ENCODE measurements around the gene HAS3. TPM values are rescaled to one million over a fixed set of nuclear protein-coding genes. Genes with fewer than 3 reads are reported as not detected.
A peak's percentile ranks its signal among the peaks of the same experiment; 100 is the strongest.

Gene HAS3
- total and polyA plus RNA-seq, 3 experiments from 2014 or later = 0.07 to 0.62 (median 0.55) TPM

DNA sequence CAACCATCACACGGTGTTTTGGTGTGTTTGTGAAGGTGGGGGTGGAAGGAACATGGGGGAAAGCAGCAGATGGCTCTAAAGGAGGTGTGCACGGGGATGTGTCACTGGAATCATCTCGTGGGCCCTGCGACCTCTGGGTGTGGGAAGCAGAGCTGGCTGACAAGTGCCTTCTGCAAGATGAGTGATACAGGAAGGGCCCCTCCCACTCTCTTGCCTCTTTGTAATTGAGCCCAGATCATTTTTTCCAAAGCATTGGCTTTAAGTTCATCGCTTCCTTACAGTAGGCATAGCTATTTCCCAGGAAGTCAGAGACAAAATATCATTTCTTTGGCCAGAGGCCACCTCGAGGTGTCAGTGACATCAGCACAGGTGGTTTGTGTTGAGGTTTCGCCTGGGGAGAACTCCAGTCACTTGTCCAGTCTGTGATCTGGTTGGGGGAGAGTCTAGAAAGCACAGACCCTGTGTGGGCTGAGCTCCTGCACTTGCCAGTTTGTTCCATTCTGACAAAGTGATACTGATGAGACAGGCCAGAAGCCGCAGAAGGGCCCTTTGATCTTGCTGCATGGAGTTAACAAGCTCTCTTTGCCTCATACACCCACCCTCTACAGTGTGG is 60.9 kb downstream of the HAS3 start:
- no peak overlapping the region for H3K4me3 ChIP-seq (ENCODE audit: low read length)
- peak overlapping the region; percentile 44 to 94 (median 75) for H3K27ac Mint-ChIP-seq
- H3K9me3 Mint-ChIP-seq = no peaks in the 10 kb centered on the region
- peaks cover 5 to 72% (median 15%) of the 10 kb centered on the region in 3 donors for H3K36me3 Mint-ChIP-seq
- H3K4me1 Mint-ChIP-seq = peaks cover 24 to 35% (median 26%) of the 10 kb centered on the region in 3 donors
- peak overlapping the region in 6 of 7 donors; percentile 24 to 61 (median 49) for H3K4me3 Mint-ChIP-seq
- H3K9me3 ChIP-seq (ENCODE audit: low read length) = no peaks in the 10 kb centered on the region
- peaks cover 11% of the 10 kb centered on the region for H3K4me1 ChIP-seq (ENCODE audit: insufficient read depth, low read length)
- ChIA-PET CTCF (interaction anchor here (0.7 to 4.2 kb wide), 4 partner anchors 10 to 44 kb away, joined by 3 to 21 read pairs (median 5); partner anchors contain the start of gene SNTB2), POLR2A (interaction anchor here (0.6 to 1.0 kb wide), 3 partner anchors 13 to 617 kb away, joined by 5 to 7 read pairs (median 5); no protein-coding TSS in a partner anchor)
- H3K36me3 ChIP-seq (ENCODE audit: insufficient read depth, low read length) = peaks cover 33% of the 10 kb centered on the region
- DNase-seq = peak in 3 of 5 donors; percentile 1 to 56 (median 21)
- no peaks in the 10 kb centered on the region for H3K27me3 Mint-ChIP-seq
- no peak overlapping the region for H3K27ac ChIP-seq (ENCODE audit: low read depth, low read length)
- H3K27me3 ChIP-seq (ENCODE audit: insufficient read depth, low read length, poor library complexity, severe bottlenecking) = no peaks in the 10 kb centered on the region

- Histone ChIP-seq H3K36me3 (ENCODE audit: insufficient read depth, low read length) (peaks cover 33% of the 10 kb centered on the region), H3K9me3 (ENCODE audit: low read length) (no peaks in the 10 kb centered on the region), H3K27ac (ENCODE audit: low read depth, low read length) (no peak overlapping the region), H3K4me3 (ENCODE audit: low read length) (no peak overlapping the region), H3K27me3 (ENCODE audit: insufficient read depth, low read length, poor library complexity, severe bottlenecking) (no peaks in the 10 kb centered on the region), H3K4me1 (ENCODE audit: insufficient read depth, low read length) (peaks cover 11% of the 10 kb centered on the region)
- H3K4me3 Mint-ChIP-seq = peak overlapping the region in 4 of 7 donors; percentile 46 to 76 (median 55)
- H3K27me3 Mint-ChIP-seq = no peaks in the 10 kb centered on the region
- POLR2A ChIA-PET = interaction anchor here (0.6 to 1.0 kb wide), 4 partner anchors 12 to 618 kb away, joined by 3 to 7 read pairs (median 5); no protein-coding TSS in a partner anchor
- DNase-seq = no peak
- H3K36me3 Mint-ChIP-seq = peaks cover 5 to 68% (median 16%) of the 10 kb centered on the region in 3 donors
- peak overlapping the region in 7 of 8 donors; percentile 44 to 93 (median 59) for H3K27ac Mint-ChIP-seq
- H3K9me3 Mint-ChIP-seq = no peaks in the 10 kb centered on the region
- CTCF ChIA-PET = interaction anchor here (0.5 to 4.2 kb wide), 7 partner anchors 9 to 159 kb away, joined by 3 to 21 read pairs (median 4); partner anchors contain the start of gene SNTB2
- H3K4me1 Mint-ChIP-seq = peaks cover 24 to 35% (median 26%) of the 10 kb centered on the region in 3 donors
These were observed 61.8 kb downstream of the HAS3 start for GRCh38 chr16:69166946-69167930.

Other genes starting within 250 kb of the HAS3 start
- gene CHTF8, start 26.9 kb downstream of the HAS3 start, total RNA-seq = 100 to 1,000 TPM; 141 to 149 TPM
- gene CHTF8, start 26.9 kb downstream of the HAS3 start, polyA plus RNA-seq = 181 TPM
- gene UTP4, start 27.0 kb downstream of the HAS3 start, total RNA-seq = 100 to 1,000 TPM; 150 to 155 TPM
- gene UTP4, start 27.0 kb downstream of the HAS3 start, polyA plus RNA-seq = 59.0 TPM
- gene SNTB2, start 81.5 kb downstream of the HAS3 start, total RNA-seq = 10 to 100 TPM; 13.6 to 14.9 TPM
- gene SNTB2, start 81.5 kb downstream of the HAS3 start, polyA plus RNA-seq = 28.2 TPM
- 10 to 100 TPM; 35.7 to 35.9 TPM for gene VPS4A, start 205.7 kb downstream of the HAS3 start, total RNA-seq
- 48.1 TPM for gene VPS4A, start 205.7 kb downstream of the HAS3 start, polyA plus RNA-seq
- 10 to 100 TPM; 29.1 to 34.9 TPM for gene PDF, start 224.9 kb downstream of the HAS3 start, total RNA-seq
- 17.4 TPM for gene PDF, start 224.9 kb downstream of the HAS3 start, polyA plus RNA-seq
- gene COG8, start 233.9 kb downstream of the HAS3 start, total RNA-seq = 10 to 100 TPM; 38.1 to 40.0 TPM
- 42.3 TPM for gene COG8, start 233.9 kb downstream of the HAS3 start, polyA plus RNA-seq
- gene NIP7, start 234.1 kb downstream of the HAS3 start, total RNA-seq = 10 to 100 TPM; 73.8 to 80.1 TPM
- gene NIP7, start 234.1 kb downstream of the HAS3 start, polyA plus RNA-seq = 23.7 TPM
- gene TMED6, start 246.1 kb downstream of the HAS3 start, total RNA-seq = 1 to 10 TPM in 1 of 2 experiments, under 1 TPM in 1; 0.80 to 1.4 TPM
- not detected for gene TMED6, start 246.1 kb downstream of the HAS3 start, polyA plus RNA-seq

Measured in CD8-positive, alpha-beta memory T cell (primary cell).